ENCODE measurements around the gene TLX2. TPM values are rescaled to one million over a fixed set of nuclear protein-coding genes. Genes with fewer than 3 reads are reported as not detected.
A peak's percentile ranks its signal among the peaks of the same experiment; 100 is the strongest.

TLX2 gene
- total and polyA plus RNA-seq, 2 of the 13 experiments (the other 11 are each of a cell fraction or from before 2014, with no cell fraction given), result 0.05 to 0.20 TPM

- peak; percentile 16; the same call in 1 of the 2 replicates for TF ChIP-seq ZHX2 (IDR thresholded peaks at IDR 0.05; ENCODE audit: low read depth)
- no peak; the same call in 1 of the 2 replicates for TF ChIP-seq ZHX2 (CRISPR knock-in tag; IDR thresholded peaks at IDR 0.05; ENCODE audit: borderline replicate concordance)
- TF ChIP-seq ZNF800 (CRISPR knock-in tag; IDR thresholded peaks at IDR 0.05), result peak; percentile 76; the same call in 1 of the 2 replicates
- TF ChIP-seq ZNF839 (CRISPR knock-in tag; IDR thresholded peaks at IDR 0.05; ENCODE audit: borderline replicate concordance), result no peak; the same call in 1 of the 2 replicates
- TF ChIP-seq ZNF343 (CRISPR knock-in tag; IDR thresholded peaks at IDR 0.05), result no peak
- TF ChIP-seq RFX3 (CRISPR knock-in tag; IDR thresholded peaks at IDR 0.05), result no peak
- 0 out of 2 replicates have a peak, but pooled peaks have one; percentile 14 for TF ChIP-seq ZNF232 (CRISPR knock-in tag; IDR thresholded peaks at IDR 0.05; ENCODE audit: borderline replicate concordance)
- TF ChIP-seq ADNP (CRISPR knock-in tag; IDR thresholded peaks at IDR 0.05), result no peak
- TF ChIP-seq POLR2AphosphoS2 (IDR thresholded peaks at IDR 0.05; ENCODE audit: low read depth, low read length), result no peak
- TF ChIP-seq TAF1 (CRISPR knock-in tag; IDR thresholded peaks at IDR 0.05), result peak; percentile 81
- no peak for TF ChIP-seq HNRNPLL (IDR thresholded peaks at IDR 0.05; ENCODE audit: low read depth, low read length, poor library complexity, severe bottlenecking)
- peak; percentile 67; the same call in 1 of the 2 replicates for TF ChIP-seq ZNF678 (CRISPR knock-in tag; IDR thresholded peaks at IDR 0.05)
- peak; percentile 24; the same call in 1 of the 2 replicates for TF ChIP-seq ZSCAN22 (CRISPR knock-in tag; IDR thresholded peaks at IDR 0.05)
- peak; percentile 17; the same call in 1 of the 2 replicates for TF ChIP-seq ZNF543 (CRISPR knock-in tag; IDR thresholded peaks at IDR 0.05)
- TF ChIP-seq GZF1 (CRISPR knock-in tag; IDR thresholded peaks at IDR 0.05), result no peak; the same call in 1 of the 2 replicates
- no peak for TF ChIP-seq ZSCAN9 (CRISPR knock-in tag; IDR thresholded peaks at IDR 0.05; ENCODE audit: borderline replicate concordance)
- no peak for TF ChIP-seq ZNF589 (CRISPR knock-in tag; conservative IDR thresholded peaks at IDR 0.05)
- TF ChIP-seq ZNF564 (CRISPR knock-in tag; IDR thresholded peaks at IDR 0.05), result peak; percentile 78
- 0 out of 2 replicates have a peak, but pooled peaks have one; percentile 22 for TF ChIP-seq ZNF598 (CRISPR knock-in tag; IDR thresholded peaks at IDR 0.05; ENCODE audit: borderline replicate concordance)
- TF ChIP-seq ZNF781 (CRISPR knock-in tag; IDR thresholded peaks at IDR 0.05; ENCODE audit: borderline replicate concordance, not compliant biosample characterization), result peak; percentile 34
- TF ChIP-seq BCL6 (CRISPR knock-in tag; IDR thresholded peaks at IDR 0.05), result no peak
- TF ChIP-seq ARNT (IDR thresholded peaks at IDR 0.05), result no peak
- no peak for TF ChIP-seq ATRX (CRISPR knock-in tag; IDR thresholded peaks at IDR 0.05; ENCODE audit: borderline replicate concordance)
Measured at GRCh38 chr2:74502720-74503505, 11.3 kb upstream of the TLX2 start (continued).

Data from HepG2 (cell line).